GM23338 (cell line): Measurements from ENCODE around the gene RAB6A. TPM values are rescaled to one million over a fixed set of nuclear protein-coding genes. Genes with fewer than 3 reads are reported as not detected.

Experiments
- ATAC-seq: fragments of 200-7000 bp; cut with Tn5 transposase; 3 replicates; pipeline ENCODE4 v1.9.1; 2020
- DNase-seq: peaks from one replicate; pipeline ENCODE4 v3.0.0-alpha.2; 2015; ENCODE audit warnings: low spot score
- H2AFZ ChIP-seq: fragments of 200-600 bp; sonication (generic); 2 replicates; pipeline ENCODE4 v1.8.0; 2016; ENCODE audit warnings: antibody characterized with exemption, mild to moderate bottlenecking, moderate library complexity
- H3F3A ChIP-seq: fragments of 200-600 bp; sonication (generic); replicated peaks from 2 replicates; pipeline ENCODE4 v1.8.0; 2017; ENCODE audit warnings: antibody characterized with exemption, mixed run types, low read depth
- H3K27ac ChIP-seq: fragments of 200-600 bp; sonication (generic); 2 replicates; pipeline ENCODE4 v1.6.1; 2016; ENCODE audit warnings: low read depth
- H3K27me3 ChIP-seq: fragments of 200-600 bp; sonication (generic); 2 replicates; pipeline ENCODE4 v1.8.0; 2016; ENCODE audit warnings: mild to moderate bottlenecking, mixed run types, moderate library complexity; ENCODE audit not compliant: insufficient read depth
- H3K36me3 ChIP-seq: fragments of 200-600 bp; sonication (generic); 2 replicates; pipeline ENCODE4 v1.8.0; 2016; ENCODE audit warnings: mild to moderate bottlenecking; ENCODE audit not compliant: insufficient read depth
- H3K4me1 ChIP-seq: fragments of 200-600 bp; sonication (generic); 2 replicates; pipeline ENCODE4 v1.8.0; 2016; ENCODE audit warnings: mild to moderate bottlenecking, moderate library complexity; ENCODE audit not compliant: insufficient read depth
- H3K4me2 ChIP-seq: fragments of 200-600 bp; sonication (generic); 2 replicates; pipeline ENCODE4 v1.7.1; 2017; ENCODE audit warnings: mixed run types
- H3K4me3 ChIP-seq: fragments of 200-600 bp; sonication (generic); 2 replicates; pipeline ENCODE4 v1.6.1; 2016; ENCODE audit warnings: mixed run types
- H3K79me2 ChIP-seq: fragments of 200-600 bp; sonication (generic); replicated peaks from 2 replicates; pipeline ENCODE4 v1.8.0; 2017; ENCODE audit warnings: mild to moderate bottlenecking; ENCODE audit not compliant: insufficient read depth
- H3K9me2 ChIP-seq: fragments of 200-600 bp; sonication (generic); 2 replicates; pipeline ENCODE4 v1.8.0; 2017; ENCODE audit not compliant: insufficient read depth
- H4K20me1 ChIP-seq: fragments of 200-600 bp; sonication (generic); replicated peaks from 2 replicates; pipeline ENCODE4 v1.8.0; 2017; ENCODE audit warnings: mild to moderate bottlenecking; ENCODE audit not compliant: insufficient read depth
- H3K27ac Mint-ChIP-seq: 2 replicates; pipeline ENCODE4 v1.8.0; 2020; ENCODE audit warnings: inconsistent platforms, mild to moderate bottlenecking, moderate library complexity, mixed read lengths
- H3K27me3 Mint-ChIP-seq: 3 replicates; pipeline ENCODE4 v1.8.0; 2022; ENCODE audit warnings: low read depth, mild to moderate bottlenecking, moderate library complexity, mixed read lengths, inconsistent platforms; ENCODE audit not compliant: insufficient read depth, poor library complexity
- H3K36me3 Mint-ChIP-seq: 3 replicates; pipeline ENCODE4 v1.8.0; 2021; ENCODE audit warnings: low read depth, mild to moderate bottlenecking, inconsistent platforms, moderate library complexity, mixed read lengths
- H3K4me1 Mint-ChIP-seq: 3 replicates; pipeline ENCODE4 v1.8.0; 2020; ENCODE audit warnings: mild to moderate bottlenecking, inconsistent platforms, mixed read lengths
- H3K4me3 Mint-ChIP-seq: 3 replicates; pipeline ENCODE4 v1.8.0; 2021; ENCODE audit warnings: moderate library complexity, mild to moderate bottlenecking, inconsistent platforms, mixed read lengths
- H3K9me3 Mint-ChIP-seq: 3 replicates; pipeline ENCODE4 v1.8.0; 2020; ENCODE audit warnings: moderate library complexity, mild to moderate bottlenecking, inconsistent platforms, mixed read lengths
- CREB1 ChIP-seq: fragments of 250-450 bp; sonication (Bioruptor Pico); IDR thresholded peaks from 2 replicates; pipeline ENCODE4 v1.5.0; 2020; ENCODE audit warnings: low read depth, mild to moderate bottlenecking, moderate library complexity
- EZH2 ChIP-seq: fragments of 200-600 bp; sonication (generic); IDR thresholded peaks from one replicate; pipeline ENCODE4 v1.8.0; 2017; ENCODE audit warnings: antibody characterized with exemption, mild to moderate bottlenecking, low read depth; ENCODE audit not compliant: unreplicated experiment
- EZH2phosphoT487 ChIP-seq: fragments of 200-600 bp; sonication (generic); IDR thresholded peaks from one replicate; pipeline ENCODE4 v1.8.1; 2018; ENCODE audit warnings: antibody characterized with exemption; ENCODE audit not compliant: unreplicated experiment
- NANOG ChIP-seq: IDR thresholded peaks from 2 replicates; pipeline ENCODE4 v1.6.1; 2016; ENCODE audit warnings: antibody characterized with exemption, borderline replicate concordance
- POLR2AphosphoS5 ChIP-seq: IDR thresholded peaks from 2 replicates; pipeline ENCODE4 v1.6.1; 2016; ENCODE audit warnings: antibody characterized with exemption, low read depth
- STAT1 ChIP-seq: IDR thresholded peaks from one replicate; pipeline ENCODE4 v1.6.1; 2016; ENCODE audit warnings: antibody characterized with exemption; ENCODE audit not compliant: unreplicated experiment
- ZNF331 ChIP-seq: fragments of 250-450 bp; sonication (Bioruptor Pico); IDR thresholded peaks from 2 replicates; pipeline ENCODE4 v1.5.0; 2020; ENCODE audit warnings: low read depth, mild to moderate bottlenecking, moderate library complexity
- polyA plus RNA-seq: library from polyadenylated mRNA; unstranded; fragments of >200 nt; fragmentation: Nextera tagmentation; extraction: Ambion mirVana; gene quantifications from 2 replicates; pipeline ENCODE4 v1.2.1, GENCODE V29; 2016
- total RNA-seq: library from RNA; depleted of rRNA; stranded (reverse); fragments of >200 nt; shearing (Covaris generic); gene quantifications from 2 replicates; pipeline ENCODE4 v1.2.3, GENCODE V29; 2014
- TF ChIP-seq, protein P1 (sequence below): fragments of 250-450 bp; sonication (Bioruptor Pico); IDR thresholded peaks from 2 replicates; pipeline ENCODE4 v1.5.0; 2020; ENCODE audit warnings: mild to moderate bottlenecking, moderate library complexity
- TF ChIP-seq, protein P2 (sequence below), 2 experiments: fragments of 200-600 bp in 1 of 2; sonication (generic) in 1 of 2; conservative IDR thresholded peaks; 2 replicates each; pipeline versions ENCODE4 v1.5.1 to v1.6.1; 2016 to 2017; ENCODE audit warnings: antibody characterized with exemption in 2 of 2, low read depth in 2 of 2, mild to moderate bottlenecking in 2 of 2, moderate library complexity in 1 of 2

The RAB6A gene
- total and polyA plus RNA-seq, 2 experiments from 2014 or later = 61.1 to 127 TPM

DNA sequence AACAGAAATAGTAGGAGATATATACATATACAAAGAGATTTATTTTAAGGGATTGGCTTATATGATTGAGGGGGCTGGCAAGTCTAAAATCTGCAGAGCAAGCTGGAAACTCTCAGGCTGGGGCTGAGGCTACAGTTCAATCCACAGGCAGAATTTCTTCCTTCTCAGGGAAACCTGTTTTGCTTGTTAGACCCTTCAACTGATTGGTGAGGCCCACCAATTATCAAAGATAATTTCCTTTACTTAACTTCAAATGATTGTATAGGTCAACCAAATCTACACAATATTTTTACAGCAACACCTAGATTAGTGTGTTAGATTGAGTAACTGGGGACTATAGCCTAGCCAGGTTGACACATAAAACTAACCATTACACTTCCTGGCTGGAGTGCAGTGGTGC is 119.2 kb downstream of the RAB6A start (continued):
- TF ChIP-seq, protein P1, sequence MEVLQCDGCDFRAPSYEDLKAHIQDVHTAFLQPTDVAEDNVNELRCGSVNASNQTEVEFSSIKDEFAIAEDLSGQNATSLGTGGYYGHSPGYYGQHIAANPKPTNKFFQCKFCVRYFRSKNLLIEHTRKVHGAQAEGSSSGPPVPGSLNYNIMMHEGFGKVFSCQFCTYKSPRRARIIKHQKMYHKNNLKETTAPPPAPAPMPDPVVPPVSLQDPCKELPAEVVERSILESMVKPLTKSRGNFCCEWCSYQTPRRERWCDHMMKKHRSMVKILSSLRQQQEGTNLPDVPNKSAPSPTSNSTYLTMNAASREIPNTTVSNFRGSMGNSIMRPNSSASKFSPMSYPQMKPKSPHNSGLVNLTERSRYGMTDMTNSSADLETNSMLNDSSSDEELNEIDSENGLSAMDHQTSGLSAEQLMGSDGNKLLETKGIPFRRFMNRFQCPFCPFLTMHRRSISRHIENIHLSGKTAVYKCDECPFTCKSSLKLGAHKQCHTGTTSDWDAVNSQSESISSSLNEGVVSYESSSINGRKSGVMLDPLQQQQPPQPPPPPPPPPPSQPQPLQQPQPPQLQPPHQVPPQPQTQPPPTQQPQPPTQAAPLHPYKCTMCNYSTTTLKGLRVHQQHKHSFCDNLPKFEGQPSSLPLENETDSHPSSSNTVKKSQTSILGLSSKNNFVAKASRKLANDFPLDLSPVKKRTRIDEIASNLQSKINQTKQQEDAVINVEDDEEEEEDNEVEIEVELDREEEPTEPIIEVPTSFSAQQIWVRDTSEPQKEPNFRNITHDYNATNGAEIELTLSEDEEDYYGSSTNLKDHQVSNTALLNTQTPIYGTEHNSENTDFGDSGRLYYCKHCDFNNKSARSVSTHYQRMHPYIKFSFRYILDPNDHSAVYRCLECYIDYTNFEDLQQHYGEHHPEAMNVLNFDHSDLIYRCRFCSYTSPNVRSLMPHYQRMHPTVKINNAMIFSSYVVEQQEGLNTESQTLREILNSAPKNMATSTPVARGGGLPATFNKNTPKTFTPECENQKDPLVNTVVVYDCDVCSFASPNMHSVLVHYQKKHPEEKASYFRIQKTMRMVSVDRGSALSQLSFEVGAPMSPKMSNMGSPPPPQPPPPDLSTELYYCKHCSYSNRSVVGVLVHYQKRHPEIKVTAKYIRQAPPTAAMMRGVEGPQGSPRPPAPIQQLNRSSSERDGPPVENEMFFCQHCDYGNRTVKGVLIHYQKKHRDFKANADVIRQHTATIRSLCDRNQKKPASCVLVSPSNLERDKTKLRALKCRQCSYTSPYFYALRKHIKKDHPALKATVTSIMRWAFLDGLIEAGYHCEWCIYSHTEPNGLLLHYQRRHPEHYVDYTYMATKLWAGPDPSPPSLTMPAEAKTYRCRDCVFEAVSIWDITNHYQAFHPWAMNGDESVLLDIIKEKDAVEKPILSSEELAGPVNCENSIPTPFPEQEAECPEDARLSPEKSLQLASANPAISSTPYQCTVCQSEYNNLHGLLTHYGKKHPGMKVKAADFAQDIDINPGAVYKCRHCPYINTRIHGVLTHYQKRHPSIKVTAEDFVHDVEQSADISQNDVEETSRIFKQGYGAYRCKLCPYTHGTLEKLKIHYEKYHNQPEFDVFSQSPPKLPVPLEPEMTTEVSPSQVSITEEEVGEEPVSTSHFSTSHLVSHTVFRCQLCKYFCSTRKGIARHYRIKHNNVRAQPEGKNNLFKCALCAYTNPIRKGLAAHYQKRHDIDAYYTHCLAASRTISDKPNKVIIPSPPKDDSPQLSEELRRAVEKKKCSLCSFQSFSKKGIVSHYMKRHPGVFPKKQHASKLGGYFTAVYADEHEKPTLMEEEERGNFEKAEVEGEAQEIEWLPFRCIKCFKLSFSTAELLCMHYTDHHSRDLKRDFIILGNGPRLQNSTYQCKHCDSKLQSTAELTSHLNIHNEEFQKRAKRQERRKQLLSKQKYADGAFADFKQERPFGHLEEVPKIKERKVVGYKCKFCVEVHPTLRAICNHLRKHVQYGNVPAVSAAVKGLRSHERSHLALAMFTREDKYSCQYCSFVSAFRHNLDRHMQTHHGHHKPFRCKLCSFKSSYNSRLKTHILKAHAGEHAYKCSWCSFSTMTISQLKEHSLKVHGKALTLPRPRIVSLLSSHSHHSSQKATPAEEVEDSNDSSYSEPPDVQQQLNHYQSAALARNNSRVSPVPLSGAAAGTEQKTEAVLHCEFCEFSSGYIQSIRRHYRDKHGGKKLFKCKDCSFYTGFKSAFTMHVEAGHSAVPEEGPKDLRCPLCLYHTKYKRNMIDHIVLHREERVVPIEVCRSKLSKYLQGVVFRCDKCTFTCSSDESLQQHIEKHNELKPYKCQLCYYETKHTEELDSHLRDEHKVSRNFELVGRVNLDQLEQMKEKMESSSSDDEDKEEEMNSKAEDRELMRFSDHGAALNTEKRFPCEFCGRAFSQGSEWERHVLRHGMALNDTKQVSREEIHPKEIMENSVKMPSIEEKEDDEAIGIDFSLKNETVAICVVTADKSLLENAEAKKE (CRISPR knock-in tag) = no peak
- TF ChIP-seq ZNF331 (CRISPR knock-in tag) (no peak), NANOG (no peak), POLR2AphosphoS5 (no peak), EZH2phosphoT487 (no peak)
- TF ChIP-seq, protein P2, sequence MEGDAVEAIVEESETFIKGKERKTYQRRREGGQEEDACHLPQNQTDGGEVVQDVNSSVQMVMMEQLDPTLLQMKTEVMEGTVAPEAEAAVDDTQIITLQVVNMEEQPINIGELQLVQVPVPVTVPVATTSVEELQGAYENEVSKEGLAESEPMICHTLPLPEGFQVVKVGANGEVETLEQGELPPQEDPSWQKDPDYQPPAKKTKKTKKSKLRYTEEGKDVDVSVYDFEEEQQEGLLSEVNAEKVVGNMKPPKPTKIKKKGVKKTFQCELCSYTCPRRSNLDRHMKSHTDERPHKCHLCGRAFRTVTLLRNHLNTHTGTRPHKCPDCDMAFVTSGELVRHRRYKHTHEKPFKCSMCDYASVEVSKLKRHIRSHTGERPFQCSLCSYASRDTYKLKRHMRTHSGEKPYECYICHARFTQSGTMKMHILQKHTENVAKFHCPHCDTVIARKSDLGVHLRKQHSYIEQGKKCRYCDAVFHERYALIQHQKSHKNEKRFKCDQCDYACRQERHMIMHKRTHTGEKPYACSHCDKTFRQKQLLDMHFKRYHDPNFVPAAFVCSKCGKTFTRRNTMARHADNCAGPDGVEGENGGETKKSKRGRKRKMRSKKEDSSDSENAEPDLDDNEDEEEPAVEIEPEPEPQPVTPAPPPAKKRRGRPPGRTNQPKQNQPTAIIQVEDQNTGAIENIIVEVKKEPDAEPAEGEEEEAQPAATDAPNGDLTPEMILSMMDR (conservative IDR thresholded peaks at IDR 0.05; ENCODE audit: low read depth in 2 of 2) = no peak

DNA sequence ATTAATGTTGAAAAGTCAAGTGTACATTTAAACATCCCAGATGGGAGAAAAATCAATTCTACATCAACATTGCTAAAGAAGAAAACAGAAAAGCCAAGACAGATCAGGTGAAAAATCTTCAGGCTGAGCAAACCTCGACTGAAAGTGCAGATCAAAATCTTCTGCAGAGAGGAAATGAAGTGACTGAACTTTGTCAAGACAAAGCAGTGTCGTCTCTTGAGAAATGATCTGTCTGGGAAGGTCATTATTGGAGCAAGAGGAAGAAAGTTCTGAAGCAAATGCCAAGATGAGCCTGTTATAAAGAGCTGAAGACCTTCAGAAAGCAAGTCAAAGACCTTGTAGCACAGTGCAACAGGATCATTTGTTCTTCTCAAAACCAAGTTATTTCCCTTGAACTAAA is 120.3 kb downstream of the RAB6A start:
- peaks cover 29% of the 10 kb centered on the region for H3K27me3 ChIP-seq
- no peaks in the 10 kb centered on the region for H3K36me3 ChIP-seq
- no peak overlapping the region for H3K27ac Mint-ChIP-seq
- H3K36me3 Mint-ChIP-seq = no peaks in the 10 kb centered on the region
- H3F3A ChIP-seq = no peaks in the 10 kb centered on the region; the same call in 1 of the 2 replicates
- H3K4me3 Mint-ChIP-seq = no peak overlapping the region
- DNase-seq (no peak), ATAC-seq (no peak)
- no peaks in the 10 kb centered on the region; the same call in 1 of the 2 replicates for H3K4me1 ChIP-seq
- H4K20me1 ChIP-seq = no peaks in the 10 kb centered on the region
- no peak for TF ChIP-seq CREB1
- TF ChIP-seq, protein P2 (conservative IDR thresholded peaks at IDR 0.05; ENCODE audit: low read depth in 2 of 2) = no peak
- TF ChIP-seq EZH2 = no peak
- TF ChIP-seq STAT1 = no peak
- H3K4me1 Mint-ChIP-seq = peaks cover 6% of the 10 kb centered on the region
- H3K4me2 ChIP-seq = no peak overlapping the region
- no peaks in the 10 kb centered on the region for H3K9me3 Mint-ChIP-seq
- H3K4me3 ChIP-seq = no peak overlapping the region
- H3K79me2 ChIP-seq = no peaks in the 10 kb centered on the region
- H3K27ac ChIP-seq = no peak overlapping the region
- H3K27me3 Mint-ChIP-seq = peaks cover 14% of the 10 kb centered on the region
- H2AFZ ChIP-seq = no peak overlapping the region
- peaks cover 6% of the 10 kb centered on the region; the same call in 1 of the 2 replicates for H3K9me2 ChIP-seq
